ENCODE results near the gene MIA.
"Not testable (repeated sequence)": the region's sequence is repeated elsewhere in the genome, so short reads cannot be mapped to it uniquely, and the experiment has no call there.

- TF ChIP-seq, protein P1, sequence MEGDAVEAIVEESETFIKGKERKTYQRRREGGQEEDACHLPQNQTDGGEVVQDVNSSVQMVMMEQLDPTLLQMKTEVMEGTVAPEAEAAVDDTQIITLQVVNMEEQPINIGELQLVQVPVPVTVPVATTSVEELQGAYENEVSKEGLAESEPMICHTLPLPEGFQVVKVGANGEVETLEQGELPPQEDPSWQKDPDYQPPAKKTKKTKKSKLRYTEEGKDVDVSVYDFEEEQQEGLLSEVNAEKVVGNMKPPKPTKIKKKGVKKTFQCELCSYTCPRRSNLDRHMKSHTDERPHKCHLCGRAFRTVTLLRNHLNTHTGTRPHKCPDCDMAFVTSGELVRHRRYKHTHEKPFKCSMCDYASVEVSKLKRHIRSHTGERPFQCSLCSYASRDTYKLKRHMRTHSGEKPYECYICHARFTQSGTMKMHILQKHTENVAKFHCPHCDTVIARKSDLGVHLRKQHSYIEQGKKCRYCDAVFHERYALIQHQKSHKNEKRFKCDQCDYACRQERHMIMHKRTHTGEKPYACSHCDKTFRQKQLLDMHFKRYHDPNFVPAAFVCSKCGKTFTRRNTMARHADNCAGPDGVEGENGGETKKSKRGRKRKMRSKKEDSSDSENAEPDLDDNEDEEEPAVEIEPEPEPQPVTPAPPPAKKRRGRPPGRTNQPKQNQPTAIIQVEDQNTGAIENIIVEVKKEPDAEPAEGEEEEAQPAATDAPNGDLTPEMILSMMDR (IDR thresholded peaks at IDR 0.05): peak in 3 of 4 experiments; percentile 82 to 87 (median 85)
- TF ChIP-seq POLR2A, EP300, POLR2AphosphoS5 (IDR thresholded peaks at IDR 0.05): not testable (repeated sequence)
These were observed 44.3 kb downstream of the MIA start for GRCh38 chr19:40819479-40820234.

All from gastroesophageal sphincter (tissue), 3 donors.